Measurements from ENCODE around the gene ST6GALNAC3.
A peak's percentile ranks its signal among the peaks of the same experiment; 100 is the strongest.

The ST6GALNAC3 gene

DNA sequence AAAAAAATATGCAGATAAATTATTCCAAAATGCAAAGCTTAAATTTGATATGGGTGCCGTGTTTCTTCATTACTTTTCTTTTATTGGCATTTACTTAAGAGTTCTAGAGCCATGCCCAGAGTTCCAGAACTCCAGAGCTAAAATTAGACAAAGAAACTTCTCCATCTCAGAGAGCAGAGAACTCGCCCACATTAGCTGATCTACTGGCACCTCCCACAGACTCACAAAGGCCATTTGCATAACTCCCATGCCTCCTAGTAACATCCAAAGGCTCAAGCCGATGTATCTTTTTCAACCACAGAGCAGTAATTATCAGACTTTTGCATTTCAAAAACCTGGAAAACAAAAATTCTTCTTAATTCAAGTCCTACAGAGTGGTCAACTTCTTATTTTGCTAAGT lies 468.9 kb downstream of the ST6GALNAC3 start:
- no peak for DNase-seq

DNA sequence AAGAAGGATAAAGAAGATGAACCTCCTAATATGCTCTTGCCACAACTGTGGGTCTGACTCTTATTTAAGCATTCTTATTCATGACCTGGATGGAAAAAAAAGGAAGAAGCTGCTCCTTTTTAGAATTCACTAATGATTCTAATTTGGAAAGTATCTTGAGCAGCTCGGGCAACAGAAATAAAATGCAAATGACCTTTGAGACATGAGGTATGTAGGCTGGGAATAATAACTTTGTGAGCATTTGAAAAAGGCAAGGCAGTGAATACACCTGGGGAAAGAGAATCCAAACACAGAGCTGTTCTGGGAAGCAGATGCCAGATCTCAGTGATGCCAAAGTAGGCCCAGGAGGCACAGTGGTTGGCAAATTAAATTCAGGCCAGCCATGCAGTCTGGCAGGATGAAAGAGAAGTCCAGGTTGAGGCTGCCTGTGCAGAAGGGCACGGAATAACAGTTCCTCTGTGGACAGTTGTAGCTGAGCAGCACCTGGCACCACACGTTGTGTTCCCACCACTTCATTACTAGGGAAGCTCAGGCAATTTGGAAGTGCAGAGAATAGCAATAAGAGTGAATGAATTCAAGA lies 471.9 kb downstream of the ST6GALNAC3 start:
- DNase-seq = no peak

DNA sequence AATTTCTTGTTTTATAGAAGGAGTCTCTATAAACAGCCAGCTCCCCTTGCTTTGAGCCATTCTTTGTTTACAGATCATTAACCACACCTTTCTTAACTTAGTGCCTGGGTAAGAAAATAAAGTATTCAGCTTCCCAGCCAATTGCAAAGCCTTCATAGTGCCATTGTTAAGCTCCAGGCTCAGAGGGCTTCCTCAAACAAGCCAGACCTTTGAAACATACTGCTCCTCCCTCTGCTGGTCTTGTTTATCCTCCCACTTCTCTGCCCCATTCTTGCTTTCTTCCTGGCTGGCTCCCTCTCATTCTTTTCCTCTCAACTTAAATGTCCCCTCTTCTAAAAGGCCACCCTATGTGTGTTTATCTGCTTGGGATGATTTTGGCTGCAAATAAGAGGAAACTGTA lies 473.4 kb downstream of the ST6GALNAC3 start:
- no peak for DNase-seq

DNA sequence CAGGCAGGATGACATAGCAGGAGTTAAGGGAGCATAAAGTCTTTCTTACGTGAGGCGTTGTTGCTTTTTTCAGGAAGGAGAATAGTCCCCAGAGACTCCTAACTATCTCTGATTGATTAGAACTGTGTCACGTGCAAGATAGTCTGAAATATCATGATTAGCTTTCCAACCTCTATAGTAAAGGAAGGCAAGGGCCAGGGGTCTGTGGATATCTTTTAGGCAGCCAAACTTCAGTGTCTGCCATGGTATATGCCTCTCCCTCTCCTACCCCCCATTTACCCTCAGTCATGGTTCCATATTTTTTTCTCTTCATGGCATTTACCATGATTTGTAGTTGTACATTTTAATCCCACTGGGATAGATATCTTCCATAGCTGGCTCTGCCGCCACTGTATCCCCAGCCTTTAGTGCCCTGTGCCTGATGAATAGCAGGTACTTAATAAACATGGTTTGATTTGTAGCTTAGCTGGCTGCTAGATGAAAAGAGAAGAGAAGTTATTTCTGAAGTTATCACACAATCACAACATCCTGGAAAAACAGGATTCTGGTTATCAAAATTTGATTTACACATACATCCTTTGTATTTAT lies 474.1 kb downstream of the ST6GALNAC3 start:
- no peak for DNase-seq

DNA sequence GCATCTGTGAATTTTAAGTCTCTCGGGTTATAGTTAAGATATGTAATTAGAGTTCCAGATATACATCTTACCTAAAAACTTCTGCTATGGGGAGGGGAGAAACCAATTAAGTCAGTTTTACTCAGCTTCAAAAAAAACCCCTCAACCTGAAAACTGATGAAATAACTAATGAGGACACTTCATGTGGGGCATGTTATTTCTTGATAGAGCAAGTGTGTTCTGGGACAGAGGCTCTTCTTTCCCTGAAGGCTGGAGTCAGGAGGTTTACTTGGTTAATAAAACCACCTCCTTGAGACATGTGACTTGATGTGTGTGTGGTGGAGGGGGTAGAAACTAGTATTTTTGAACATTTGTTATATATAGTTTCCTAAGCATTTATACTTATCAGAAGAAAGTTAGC lies 479.7 kb downstream of the ST6GALNAC3 start:
- no peak for DNase-seq

DNA sequence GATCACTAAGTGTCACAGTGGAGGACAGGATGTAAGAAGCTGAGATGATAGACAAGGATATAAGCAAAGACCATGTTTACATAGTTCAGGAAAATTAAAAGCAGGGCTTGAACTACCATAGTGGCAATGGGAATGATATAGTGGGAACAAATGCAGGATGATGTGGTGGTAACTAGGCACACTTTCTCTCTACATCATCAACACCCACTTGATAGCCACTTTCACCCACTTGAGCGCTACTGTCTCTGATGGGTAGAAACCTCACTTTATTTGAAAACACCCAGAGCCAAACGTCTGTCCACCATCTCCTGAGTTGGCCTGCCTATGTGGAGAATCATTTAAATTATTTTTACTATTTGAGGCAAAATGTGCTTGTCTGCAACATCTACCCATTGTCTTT lies 487.7 kb downstream of the ST6GALNAC3 start:
- no peak for DNase-seq

DNA sequence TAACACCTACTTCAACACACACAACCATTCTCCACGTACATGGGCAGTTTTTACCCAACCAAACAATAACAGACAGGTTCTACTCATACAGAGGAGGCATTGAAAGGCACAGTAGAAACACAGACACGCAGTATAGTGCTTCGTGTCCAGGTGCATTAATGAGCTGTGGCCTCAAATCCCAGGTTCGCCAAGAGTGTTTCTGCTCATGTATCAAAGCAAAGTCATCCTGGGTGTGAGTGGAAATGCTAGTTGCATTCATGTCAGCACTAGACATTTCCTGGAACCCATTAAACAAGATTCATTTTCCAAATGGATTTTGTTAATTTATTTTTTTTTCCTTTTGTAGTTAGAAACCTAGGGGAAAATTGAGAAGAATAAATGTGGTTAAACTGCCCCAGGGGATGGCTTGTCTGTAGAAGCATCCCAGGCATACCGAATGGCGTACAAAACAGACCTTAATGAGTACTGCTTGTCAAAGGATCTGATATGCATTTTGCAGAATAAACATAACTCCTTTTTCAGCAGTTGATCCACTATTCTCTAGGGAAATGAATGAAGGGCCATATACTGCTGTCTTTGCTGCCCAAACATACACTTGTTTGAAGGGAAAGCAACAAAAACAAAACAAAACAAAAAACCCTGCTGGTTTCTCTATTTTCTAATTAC lies 494.2 kb downstream of the ST6GALNAC3 start:
- DNase-seq = no peak

DNA sequence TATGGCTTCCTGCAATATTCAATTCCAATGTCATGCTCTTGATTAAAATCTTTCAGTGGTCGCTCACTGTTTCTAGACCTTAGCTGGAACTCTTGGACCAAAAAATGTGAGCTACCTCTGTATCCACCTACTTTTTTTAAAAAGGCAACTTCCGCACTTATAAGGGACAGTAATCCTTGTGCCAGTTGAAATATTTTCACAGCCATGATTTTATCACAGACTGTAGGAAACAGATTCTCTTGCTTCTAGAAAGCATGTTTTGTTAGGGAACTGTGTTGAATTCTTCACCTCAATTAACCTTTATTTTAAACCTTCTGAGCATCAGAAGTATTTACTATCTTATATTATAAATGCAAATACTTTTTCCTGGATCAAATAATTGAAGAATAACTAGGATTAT lies 496.7 kb downstream of the ST6GALNAC3 start:
- no peak for DNase-seq

DNA sequence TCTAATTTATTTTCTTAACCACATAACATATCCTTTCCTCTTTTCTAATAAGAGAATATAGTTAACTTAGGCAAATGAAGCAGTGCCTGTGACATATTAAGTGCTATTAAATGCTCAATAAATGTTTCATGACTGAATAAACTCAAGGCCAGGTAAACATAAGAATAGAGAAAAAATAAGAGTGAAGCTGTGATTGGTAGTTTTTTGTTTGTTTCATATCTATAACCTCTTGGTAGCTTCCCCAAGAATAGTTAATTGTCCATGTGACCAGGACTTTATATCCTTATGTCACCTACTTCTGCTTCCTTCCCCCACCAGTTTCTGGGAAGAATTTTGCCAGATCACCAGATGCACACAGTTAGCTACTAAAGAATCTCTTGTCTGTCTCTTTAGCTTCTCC lies 497.7 kb downstream of the ST6GALNAC3 start:
- DNase-seq = no peak

DNA sequence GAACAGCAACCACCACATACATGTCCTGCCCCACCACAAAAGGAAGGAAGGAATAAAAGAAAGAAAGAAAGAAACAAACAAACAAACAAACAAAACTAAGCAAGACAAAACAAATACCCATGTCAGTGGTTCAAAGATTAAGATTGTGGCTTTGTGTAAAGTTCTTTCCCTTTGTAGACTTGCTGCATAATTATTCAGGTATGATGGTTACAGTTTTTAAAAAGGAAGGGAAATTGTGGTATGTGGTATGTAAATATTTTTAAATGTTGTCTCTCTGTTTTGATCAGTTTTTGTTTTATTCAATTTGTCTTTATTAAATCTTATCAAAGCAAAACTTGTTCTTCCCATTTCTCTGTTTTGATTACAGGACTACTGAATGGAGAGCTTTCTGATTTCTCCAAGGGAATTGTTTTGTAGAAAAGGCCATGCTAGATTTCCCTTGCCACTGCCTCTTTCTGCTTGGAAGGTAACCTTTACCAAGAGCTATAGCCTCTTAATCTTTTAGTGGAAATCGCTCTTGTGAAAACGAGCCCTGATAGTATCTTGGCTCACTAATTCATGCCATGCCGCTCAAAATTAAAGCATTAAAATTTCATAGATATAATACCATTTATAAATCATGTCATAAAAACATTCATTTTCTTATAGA lies 502.5 kb downstream of the ST6GALNAC3 start:
- DNase-seq = no peak

DNA sequence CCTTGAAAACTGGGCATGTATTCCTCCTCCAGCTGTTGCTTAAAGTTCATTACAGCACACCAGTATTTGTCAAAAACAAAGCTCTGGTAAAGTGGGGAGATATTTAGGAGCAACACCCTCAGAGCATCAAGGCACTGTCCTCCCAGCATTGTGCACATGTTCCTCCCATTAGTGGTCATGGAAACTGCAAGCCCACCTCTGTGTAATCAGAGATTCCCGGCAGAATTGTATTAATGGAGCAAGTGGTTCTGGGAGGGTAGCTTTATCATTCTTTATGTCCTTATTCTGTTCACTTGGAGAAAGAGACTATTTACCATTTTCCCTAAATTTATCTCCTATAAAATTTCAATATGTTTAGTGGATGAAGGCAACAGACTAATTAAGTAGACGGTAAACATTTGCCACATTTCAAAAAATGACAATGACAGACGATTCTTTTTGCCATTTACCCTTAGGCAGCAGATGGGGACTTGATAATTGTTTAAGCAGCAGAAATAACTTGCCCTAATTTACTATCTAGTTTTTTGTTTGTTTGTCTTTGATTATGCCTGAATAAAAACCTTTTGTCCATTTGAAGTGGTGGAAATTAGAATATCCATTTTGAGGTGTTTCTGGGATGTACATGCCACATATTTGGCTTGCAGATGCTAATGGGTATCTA lies 503.1 kb downstream of the ST6GALNAC3 start:
- DNase-seq = no peak

DNA sequence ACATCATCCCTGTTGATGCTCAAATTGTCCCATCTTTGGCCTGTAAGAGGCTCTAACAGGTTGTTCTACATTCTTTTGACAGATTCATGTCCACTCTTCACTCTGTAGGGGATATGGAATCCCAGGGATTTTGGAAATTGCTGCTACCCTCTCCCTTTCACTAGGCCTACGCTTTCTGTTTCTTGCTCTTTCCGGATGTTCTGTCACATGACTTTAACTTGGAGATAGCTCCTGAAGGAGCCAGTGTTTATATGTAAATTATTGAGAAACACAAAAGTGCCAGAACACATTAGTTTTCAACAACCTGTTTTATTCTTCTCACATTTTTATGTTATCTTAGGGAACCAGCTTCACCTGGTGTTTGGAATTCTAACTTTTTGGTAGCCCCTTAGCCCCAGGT lies 505.7 kb downstream of the ST6GALNAC3 start:
- DNase-seq = no peak

DNA sequence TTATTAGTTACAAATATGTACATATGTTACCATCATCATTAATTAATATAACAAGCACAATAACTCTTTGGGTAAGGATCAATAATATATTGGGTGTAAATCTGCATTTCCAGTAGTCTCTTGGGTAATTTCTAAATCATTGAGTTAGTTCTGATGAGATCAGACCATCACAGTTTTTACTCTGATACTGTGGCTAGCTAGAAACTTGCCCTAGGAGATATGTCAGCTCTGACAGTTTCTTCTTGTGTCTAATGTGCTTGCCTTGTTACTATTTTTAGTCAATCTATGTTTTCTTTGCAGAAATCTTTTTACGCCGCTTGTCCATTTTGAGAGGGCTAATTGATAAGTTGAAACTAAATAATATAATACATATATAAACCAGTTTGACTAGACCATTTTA lies 507.2 kb downstream of the ST6GALNAC3 start:
- no peak for DNase-seq

DNA sequence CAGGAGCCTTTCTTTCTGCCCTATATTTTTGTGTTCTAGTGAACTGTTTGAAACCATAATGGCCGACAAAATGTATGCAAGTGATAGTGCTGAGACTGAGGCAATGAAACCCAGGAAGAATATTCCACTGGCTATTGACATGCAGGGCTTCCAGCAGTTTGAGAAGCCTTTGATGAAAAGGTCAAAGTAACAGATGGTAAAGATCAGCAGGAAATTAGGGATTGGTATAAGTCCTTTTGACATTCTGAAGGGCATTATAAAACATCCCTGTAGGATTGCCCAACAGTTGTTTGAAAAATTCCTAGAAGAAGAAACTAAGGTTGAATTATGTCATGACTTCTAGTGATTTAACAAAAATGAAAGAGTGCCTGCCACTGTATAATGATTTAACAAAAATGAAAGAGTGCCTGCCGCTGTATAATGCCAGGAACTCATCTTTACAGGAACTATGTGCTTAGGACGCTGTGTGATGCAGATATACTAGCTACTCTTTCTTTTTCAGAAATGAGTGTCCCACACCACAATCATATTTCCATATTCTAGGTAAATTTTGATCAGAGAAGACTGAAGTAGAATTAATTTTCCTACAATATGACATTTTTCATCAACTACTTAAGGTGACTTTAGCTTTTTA lies 508.8 kb downstream of the ST6GALNAC3 start:
- DNase-seq = no peak

DNA sequence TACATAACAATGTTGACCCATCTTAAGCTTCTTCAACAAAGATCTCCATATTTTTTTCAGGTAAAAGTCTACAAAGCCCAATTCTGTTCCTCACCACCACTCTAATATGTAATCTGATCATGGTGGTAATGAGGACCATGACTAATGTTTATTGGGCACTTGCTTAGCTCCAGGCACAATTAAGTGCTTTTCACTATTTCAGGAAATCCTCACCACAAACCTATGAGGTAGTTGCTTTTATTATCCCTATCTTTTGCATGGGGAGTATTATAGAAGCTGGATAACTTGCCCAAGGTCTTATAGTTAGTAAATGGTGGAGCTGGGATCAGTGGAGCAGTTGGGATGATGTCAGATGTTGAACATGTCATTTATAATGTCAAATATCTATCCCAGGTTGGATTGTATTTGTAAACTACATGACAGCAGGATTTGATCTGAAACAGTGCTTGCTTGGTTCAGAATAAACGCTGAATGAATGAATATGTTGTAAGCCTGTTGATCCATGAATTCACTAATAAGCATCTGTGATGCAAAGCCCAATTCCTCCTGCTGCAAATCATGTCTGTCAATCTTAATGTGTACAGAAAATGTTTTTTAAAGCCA lies 509.4 kb downstream of the ST6GALNAC3 start:
- DNase-seq = no peak

DNA sequence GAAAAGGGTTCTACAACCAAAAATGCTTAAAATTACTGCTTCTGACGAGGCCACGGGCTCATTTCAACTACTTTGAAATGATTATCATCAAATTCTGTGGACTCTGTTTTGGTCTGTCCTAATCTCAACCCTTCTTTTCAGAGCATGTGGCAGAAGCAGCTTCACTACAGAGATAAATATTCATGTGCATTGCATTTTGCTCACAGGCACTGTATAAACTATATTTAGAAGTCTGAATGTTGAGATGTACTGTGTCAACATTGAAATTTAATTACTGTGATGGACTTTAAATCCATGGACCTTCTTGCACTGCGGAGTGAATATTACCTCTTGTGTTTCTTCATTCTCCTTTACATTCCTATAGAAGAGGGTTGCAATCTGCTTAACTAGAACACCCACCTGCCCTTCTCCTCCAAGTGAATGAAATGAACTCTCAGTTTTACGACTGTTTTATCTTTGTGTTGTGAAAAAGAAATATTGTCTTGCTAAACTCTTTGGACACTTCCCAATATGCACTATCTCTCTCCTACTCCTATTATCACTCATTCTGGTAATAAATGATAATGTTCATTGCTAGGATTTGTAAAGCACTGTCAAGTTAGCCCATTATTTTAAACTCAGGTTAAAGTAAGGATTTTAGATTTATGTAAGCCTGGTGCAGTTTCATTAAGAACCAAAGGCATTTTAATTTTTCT lies 511.6 kb downstream of the ST6GALNAC3 start:
- DNase-seq = no peak

DNA sequence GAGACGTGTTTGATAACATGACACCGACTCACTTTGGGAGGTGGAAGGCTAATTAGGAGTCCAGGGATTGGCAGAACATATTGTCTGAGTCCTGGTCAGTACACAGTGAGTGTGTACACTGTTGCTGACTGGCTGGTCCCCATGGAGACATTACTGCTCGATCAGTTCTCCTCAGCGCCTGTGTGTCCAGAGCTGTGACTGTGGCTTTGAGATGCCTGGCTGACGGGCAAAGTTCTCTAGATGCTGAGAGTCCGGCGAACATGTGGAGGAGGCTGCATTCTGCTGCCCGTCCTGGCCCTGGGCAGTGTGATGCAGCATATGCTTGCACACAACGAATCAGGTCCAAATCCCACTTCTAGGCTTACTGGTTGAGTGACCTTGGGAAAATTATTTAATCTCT lies 512.7 kb downstream of the ST6GALNAC3 start:
- no peak for DNase-seq

DNA sequence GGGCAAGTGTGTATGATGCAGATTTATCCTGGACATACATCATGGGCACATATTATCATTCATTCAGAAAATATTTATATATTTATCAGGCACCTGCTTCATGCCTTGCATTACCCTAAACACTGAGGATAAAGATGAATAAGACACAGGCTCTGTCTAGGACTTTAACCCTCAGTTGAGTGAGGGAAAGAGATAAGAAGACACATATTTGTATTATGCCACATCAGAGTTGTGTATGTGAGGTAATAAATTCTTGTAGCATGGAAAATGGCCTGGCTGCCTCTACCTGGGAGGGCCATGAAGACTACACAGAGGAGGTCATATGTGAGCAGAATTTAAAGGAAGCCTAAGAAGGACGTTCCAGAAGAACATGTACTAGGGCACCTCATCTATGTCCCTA lies 516.9 kb downstream of the ST6GALNAC3 start:
- DNase-seq = no peak

DNA sequence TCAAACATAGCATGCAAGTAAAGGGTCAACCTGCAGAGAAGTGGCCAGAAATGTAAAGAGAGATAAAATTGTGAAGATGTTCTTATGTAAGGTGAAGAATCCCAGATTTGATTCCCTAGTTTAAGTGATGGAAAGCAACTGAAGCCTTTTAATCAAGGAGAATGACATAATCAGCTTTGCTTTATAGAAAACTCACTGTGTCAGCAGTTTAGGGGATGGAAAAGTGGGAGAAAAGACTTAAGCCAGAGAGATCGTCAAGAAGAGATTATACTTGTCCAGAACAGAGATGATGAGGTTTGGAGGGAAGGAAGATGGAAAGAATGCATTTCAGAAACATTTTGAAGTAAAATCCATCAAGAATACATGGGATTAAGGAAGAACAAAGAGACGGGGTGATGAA lies 517.4 kb downstream of the ST6GALNAC3 start:
- DNase-seq = no peak

DNA sequence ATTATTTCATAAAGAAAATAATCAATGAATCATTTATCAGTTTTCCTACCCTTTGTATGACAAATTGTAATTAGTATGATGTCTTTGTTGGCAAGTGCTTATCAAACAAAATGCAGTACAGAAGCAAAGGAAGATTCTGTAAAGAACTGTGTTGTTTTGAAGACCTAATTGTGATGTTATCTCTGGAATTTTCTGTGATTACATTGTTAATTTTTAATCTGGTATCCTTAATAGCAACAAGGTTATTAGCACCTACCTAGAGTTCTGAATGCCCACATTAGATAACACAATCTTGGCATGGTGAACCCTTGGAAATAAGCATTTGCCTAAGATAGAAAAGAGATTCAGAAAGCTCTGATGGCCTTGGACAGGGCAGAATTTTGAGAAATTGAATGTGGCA lies 518.6 kb downstream of the ST6GALNAC3 start:
- DNase-seq = no peak

DNA sequence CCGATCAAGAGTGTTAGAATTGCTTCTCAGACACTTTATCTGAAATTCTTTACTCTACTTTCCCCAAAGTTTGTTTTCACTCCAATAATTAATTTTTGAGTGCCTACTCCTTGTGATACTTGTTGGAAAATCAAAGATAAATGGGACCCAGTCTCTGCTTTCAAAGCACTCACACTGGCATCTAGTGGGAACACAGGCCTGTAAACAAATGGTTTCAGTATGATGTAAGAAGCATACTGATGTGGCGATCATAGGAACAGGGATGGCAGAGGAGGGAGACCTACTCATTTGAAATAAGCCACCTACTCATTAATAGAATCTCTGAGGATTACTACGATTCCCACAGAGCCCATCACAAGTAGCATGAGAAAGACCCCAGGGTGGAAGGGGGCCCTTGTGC lies 519.1 kb downstream of the ST6GALNAC3 start:
- DNase-seq = peak; percentile 5

DNA sequence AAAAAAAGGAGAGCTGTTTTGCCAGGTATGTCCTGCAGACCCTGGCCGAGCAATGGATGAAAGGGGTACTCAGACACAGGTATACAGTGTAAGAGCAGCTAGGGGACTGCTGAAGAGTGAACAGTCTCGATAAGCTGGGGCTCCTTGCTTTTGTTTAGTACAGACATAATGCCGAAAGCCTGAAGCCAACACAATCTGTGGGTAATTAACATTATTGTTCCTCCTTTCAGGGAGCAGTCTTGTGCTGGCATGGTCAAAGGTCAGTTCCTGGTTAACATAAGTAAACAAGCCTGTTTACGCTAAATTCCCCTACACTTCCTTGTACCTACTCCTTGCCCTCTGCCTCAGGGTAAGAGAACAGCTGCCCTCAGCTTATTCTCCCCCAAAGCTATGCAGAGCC lies 520.5 kb downstream of the ST6GALNAC3 start:
- no peak for DNase-seq

Data from midbrain (tissue), 1 donor.